Panc1 (cell line): ENCODE results near the gene PLCG2.

Experiments used
- CTCF ChIP-seq: fragments of 450-650 bp; IDR thresholded peaks from 2 replicates; pipeline ENCODE4 v1.5.1; 2017; ENCODE audit warnings: mild to moderate bottlenecking
- REST ChIP-seq, 2 experiments: IDR thresholded peaks; 2 replicates each; pipeline ENCODE4 v1.6.1; 2011 to 2012; ENCODE audit warnings: low read depth in 2 of 2, control low read depth in 1 of 2, low read length in 1 of 2, mild to moderate bottlenecking in 1 of 2, moderate library complexity in 1 of 2; ENCODE audit not compliant: insufficient read depth in 1 of 2

- TF ChIP-seq REST (IDR thresholded peaks at IDR 0.05; ENCODE audit: insufficient read depth in 1 of 2, low read depth in 2 of 2, low read length in 1 of 2) (no peak), CTCF (no peak)
Measured at GRCh38 chr16:81832801-81833547, 53.9 kb downstream of the PLCG2 start.
